ENCODE data around the gene KIRREL1.

DNA sequence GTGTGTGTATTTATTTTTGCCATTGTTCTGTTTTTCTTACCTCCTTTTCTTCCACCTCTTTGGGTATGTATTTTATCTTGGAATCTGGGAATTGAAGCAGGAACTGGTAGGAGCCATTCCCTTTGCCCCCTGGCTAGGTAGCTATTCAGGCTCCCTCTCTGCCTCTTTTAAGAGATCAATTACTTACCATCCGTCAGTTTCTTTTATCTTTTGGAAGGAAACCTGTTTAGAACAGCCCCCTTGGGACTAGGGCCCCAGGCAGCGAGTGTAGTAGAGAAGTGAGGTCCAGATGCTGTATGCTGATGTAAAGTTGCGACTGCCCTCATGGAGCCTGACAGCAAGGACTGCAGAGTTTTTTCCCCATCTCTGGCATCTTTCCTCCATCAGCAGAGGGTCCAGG, 41.6 kb downstream of the KIRREL1 start:
- TF ChIP-seq, protein P1, sequence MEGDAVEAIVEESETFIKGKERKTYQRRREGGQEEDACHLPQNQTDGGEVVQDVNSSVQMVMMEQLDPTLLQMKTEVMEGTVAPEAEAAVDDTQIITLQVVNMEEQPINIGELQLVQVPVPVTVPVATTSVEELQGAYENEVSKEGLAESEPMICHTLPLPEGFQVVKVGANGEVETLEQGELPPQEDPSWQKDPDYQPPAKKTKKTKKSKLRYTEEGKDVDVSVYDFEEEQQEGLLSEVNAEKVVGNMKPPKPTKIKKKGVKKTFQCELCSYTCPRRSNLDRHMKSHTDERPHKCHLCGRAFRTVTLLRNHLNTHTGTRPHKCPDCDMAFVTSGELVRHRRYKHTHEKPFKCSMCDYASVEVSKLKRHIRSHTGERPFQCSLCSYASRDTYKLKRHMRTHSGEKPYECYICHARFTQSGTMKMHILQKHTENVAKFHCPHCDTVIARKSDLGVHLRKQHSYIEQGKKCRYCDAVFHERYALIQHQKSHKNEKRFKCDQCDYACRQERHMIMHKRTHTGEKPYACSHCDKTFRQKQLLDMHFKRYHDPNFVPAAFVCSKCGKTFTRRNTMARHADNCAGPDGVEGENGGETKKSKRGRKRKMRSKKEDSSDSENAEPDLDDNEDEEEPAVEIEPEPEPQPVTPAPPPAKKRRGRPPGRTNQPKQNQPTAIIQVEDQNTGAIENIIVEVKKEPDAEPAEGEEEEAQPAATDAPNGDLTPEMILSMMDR (IDR thresholded peaks at IDR 0.05; ENCODE audit: poor library complexity, severe bottlenecking): no peak
- TF ChIP-seq EZH2 (IDR thresholded peaks at IDR 0.05; ENCODE audit: borderline replicate concordance, insufficient read depth, low read length, poor library complexity, severe bottlenecking) (no peak), REST (IDR thresholded peaks at IDR 0.05; ENCODE audit: borderline replicate concordance) (no peak), RAD21 (conservative IDR thresholded peaks at IDR 0.05) (no peak), POLR2AphosphoS5 (IDR thresholded peaks at IDR 0.05) (no peak)

Data from neural cell (in vitro differentiated cells).